Right ventricle myocardium inferior (tissue), 1 donor: ENCODE results near the gene TUBB. TPM values are rescaled to one million over a fixed set of nuclear protein-coding genes. Genes with fewer than 3 reads are reported as not detected.

Experiments
- ATAC-seq: fragments of 200-7000 bp; cut with Tn5 transposase; one replicate; pipeline ENCODE4 v1.9.1; 2020; ENCODE audit warnings: mild to moderate bottlenecking, moderate library complexity
- DNase-seq: peaks from one replicate; pipeline ENCODE4 v3.0.0; 2021; ENCODE audit errors: missing footprints
- intact Hi-C: fragments of 100-400 bp; cut with DNase I; formaldehyde crosslinking; loops from one replicate; pipeline ENCODE4 v1.11.0; 2022
- total RNA-seq: library from RNA; stranded (reverse); fragmentation: NEBNext Ultra II Directional; extraction: Animal tissue kit (Norgen Biotek cat#: 25700); gene quantifications from one replicate; pipeline ENCODE4 v1.2.1, GENCODE V29; 2021
- donor health status: DM: no; HTN: yes; CAD: no; lungs with severe emphysema.

TUBB gene
- total RNA-seq, 1 donor from 2014 or later = 254 TPM

DNA sequence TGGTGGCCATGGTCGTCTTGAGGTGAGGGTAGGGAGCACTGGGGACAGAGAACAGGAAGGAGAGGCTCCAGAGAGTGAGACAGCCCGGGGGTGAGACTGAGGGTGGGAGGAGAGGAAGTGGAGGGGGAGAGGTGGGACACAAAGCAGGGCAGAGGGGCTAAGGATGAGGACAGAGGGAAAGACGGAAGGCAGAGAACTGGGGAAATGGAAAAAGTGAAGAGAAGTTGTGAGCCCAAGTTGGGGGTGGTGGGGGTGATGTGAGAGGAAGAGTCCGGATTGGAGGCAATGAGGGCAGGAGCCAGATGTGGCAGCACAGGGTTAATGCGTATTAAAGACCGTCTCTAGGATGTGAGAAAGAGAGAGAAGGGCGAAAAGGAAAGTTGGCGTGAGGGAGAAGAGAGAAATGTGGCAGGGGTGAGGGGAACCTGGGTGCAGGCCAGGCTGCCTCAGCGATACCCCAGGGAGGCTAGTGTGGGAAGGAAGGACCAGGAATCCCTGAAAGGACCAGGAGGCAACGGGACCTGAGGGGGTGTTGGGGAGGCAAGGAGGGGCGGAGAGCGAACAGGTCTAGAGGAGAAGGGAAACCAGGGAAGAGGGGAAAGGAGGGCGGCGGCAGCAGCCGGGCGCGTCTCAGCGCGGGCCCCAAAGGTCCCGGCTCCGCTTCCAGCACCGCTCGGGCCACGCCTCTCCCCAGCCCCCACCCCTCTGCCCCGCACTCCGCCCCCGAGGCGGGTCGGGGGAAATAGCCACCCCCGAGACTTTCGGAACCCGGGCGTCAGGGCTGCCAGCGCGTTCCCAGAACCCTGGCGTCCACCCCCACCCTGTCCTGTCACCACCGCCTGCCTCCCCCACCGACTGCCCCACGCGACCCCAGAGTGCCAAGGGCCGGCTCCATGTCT lies 33.9 kb upstream of the TUBB start, which contains the start of gene PPP1R18:
PPP1R18 (minus strand) TSS at position 637 of the 899 bp plus-strand sequence; CDS start at position 10, 627 bp downstream.
- intact Hi-C loops = loop anchor here (1.0 kb wide), 1 partner anchor 34 kb away; the partner anchor contains the start of gene TUBB
- peak; percentile 64 for ATAC-seq
- DNase-seq = peak; percentile 93

DNA sequence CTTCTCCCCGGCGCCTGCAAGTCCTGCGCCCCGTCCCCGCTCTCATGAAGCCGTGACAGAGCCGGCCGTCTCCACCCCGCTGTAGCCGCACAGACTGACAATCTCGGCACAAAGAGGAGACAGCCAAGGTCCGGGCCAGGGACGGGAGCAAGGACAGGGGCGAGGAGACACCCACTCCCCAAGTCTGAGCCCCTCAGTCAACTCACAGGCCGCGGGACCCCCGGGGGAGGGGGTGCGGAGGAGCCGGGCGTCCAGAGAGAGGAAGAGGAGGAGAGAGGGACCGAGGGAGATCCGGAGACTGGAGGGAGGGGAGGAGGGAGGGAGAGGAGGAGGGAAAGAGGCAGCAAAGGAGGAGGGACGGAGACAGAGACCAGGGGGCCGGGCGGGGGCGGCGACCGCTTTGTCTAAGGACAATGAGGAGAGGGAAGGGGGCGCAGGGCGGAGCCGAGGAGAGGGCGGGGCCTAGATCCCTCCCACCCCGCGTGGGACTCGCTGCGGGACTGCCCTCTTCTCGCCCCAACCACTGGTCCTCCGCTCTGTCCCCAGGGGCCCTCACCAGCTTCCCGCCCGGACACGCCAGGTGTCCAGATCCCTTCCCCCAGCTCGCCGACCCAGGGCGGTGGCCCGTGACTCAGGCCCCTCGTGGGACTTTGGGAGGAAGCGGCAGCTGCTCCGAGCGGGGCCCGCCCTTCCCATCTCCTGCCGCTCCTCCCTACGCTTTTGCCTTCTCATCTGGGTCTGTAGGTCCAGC lies 33.1 kb upstream of the TUBB start:
- ATAC-seq (peak; percentile 82), DNase-seq (peak; percentile 99)
- intact Hi-C loops = loop anchor here (1.0 kb wide), 1 partner anchor 33 kb away; the partner anchor contains the start of gene TUBB

- DNase-seq (no peak), ATAC-seq (no peak)
- intact Hi-C loops = no loop called here
Observed at GRCh38 chr6:30687659-30688431, 32.3 kb upstream of the TUBB start.

DNA sequence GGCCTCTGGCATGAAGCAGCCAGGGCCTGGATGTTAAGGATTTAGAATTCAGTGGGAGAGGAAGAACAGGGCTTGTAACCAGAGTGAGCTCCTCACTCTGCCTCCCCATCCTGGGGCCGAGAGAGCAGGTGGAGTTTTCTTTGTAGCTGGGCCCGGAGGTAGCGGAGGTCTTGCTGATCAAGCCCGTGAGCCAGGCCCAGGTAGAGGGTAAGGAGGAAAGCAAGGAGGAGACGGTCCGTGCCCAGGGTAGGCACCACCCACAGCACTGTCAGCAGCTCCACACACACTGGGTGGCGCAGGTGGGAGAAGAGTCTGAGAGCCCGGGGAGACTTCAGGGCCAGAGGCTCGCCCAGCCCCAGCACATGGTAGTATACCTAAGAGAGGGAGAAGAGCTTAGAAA lies 31.6 kb upstream of the TUBB start:
- ATAC-seq (no peak), DNase-seq (no peak)
- intact Hi-C loops = no loop called here

DNA sequence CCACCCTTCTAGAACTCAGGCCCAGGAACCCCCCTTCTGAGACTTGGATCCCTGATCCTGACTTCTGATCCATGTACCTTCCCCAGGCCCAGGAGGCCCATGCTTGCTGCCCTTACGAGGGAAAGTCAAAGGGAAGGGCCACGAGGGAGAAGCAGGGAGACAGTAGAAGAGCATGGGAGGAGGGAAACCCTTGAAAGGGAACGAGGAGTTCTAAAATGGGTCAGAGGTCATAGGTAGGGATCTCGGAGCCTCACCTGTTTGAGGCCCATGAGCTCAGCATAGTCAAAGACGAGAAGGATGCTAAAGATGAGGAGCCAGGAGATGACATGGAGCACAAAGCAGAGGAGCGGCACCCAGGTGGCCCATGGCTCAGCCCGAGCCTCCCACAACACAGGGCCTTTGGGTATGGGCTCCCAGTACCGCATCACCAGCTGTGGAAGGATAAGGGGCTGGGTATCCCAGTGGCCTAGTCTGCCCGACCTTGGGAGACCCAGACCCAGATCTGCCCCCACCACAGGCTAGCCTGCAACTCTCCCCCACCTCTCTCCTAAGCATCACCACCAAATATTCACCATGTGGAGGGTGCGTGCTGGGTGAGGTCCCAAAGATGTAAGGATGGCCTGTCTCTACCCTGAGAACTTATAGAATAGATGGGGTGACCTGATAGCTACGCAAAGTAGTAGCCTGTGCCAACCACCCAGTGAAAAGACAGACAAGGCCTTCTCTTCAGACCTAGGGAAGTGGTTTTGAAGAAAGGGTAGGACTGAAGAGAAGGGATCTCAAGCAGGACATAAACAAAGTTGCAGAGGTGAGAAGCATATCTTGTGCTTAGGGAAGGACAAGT lies 30.9 kb upstream of the TUBB start:
- intact Hi-C loops = no loop called here
- ATAC-seq (no peak), DNase-seq (no peak)

DNA sequence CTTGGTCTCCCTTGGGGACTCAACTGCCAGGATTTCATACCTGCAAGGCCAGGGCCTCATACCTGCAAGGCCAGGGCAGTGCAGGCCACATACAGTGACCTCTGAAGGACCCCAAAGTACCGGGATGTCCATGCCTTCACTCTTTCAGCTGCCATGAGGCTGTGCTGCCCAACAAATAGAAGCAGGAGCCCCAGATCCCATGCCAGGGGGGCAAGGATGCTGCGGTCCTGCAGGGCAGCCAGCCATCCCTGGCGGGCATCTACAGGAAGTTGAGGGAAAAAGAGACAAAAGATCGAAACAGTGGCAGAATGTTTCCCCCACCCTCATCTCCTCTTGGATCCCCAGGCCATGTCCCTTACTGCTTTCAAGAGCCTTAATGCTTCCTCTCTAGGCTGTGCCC lies 30.2 kb upstream of the TUBB start:
- ATAC-seq (no peak), DNase-seq (no peak)
- intact Hi-C loops = no loop called here

GRCh38 chr6:30690403-30691207 lies 29.5 kb upstream of the TUBB start, which contains the start of gene NRM:
Gene NRM (minus strand): TSS chr6:30690984. CDS start chr6:30690974, 10 bp downstream.
- ATAC-seq (peak; percentile 74), DNase-seq (peak; percentile 93)
- intact Hi-C loops = loop anchor here (1.0 kb wide), 1 partner anchor 27 kb away; the partner anchor contains the start of gene MDC1

DNA sequence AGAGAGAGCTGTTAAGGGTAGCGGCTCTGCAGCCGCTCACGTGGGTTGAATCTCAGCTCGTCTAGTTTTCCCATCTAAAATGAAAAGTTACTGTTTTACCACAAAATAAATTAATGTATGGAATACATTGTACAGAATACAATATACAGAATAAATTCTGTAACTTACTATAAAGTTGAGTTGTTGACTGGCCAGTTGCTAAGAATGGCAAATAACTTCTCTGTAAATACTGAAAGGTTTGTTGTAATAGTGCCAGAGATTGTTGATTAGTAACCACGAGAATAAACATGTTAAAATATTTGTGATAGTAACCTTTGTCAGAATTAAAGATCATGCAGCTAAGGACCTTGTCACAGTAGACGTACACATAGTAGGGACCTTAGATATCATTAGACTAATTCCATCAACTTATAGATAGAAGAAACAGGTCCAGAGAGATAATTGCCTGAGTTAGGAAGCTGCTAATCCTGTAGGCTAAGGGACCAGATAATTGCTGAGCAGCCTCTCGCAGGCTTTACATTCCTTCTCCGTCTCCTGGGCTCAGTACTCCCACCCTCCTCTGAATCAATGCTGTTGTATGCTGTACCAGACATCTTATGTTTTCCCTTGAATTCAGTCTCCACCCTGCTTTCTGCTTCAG lies 28.8 kb upstream of the TUBB start:
- ATAC-seq = no peak
- intact Hi-C loops = loop anchor here (1.0 kb wide), 1 partner anchor 26 kb away; the partner anchor contains the start of gene MDC1
- DNase-seq = no peak

GRCh38 chr6:30696432-30696831 lies 23.7 kb upstream of the TUBB start:
- no peak for DNase-seq
- ATAC-seq = no peak
- intact Hi-C loops = no loop called here

- ATAC-seq = peak; percentile 81
- DNase-seq = no peak
- intact Hi-C loops = no loop called here
Observed at GRCh38 chr6:30700340-30700739, 19.8 kb upstream of the TUBB start.

- ATAC-seq (no peak), DNase-seq (no peak)
- intact Hi-C loops = no loop called here
Observed at GRCh38 chr6:30703011-30703410, 17.1 kb upstream of the TUBB start.

- intact Hi-C loops = no loop called here
- ATAC-seq (no peak), DNase-seq (no peak)
Observed at GRCh38 chr6:30703821-30704220, 16.3 kb upstream of the TUBB start.

GRCh38 chr6:30705620-30706019 lies 14.5 kb upstream of the TUBB start:
- intact Hi-C loops = no loop called here
- DNase-seq (no peak), ATAC-seq (peak; percentile 68)

DNA sequence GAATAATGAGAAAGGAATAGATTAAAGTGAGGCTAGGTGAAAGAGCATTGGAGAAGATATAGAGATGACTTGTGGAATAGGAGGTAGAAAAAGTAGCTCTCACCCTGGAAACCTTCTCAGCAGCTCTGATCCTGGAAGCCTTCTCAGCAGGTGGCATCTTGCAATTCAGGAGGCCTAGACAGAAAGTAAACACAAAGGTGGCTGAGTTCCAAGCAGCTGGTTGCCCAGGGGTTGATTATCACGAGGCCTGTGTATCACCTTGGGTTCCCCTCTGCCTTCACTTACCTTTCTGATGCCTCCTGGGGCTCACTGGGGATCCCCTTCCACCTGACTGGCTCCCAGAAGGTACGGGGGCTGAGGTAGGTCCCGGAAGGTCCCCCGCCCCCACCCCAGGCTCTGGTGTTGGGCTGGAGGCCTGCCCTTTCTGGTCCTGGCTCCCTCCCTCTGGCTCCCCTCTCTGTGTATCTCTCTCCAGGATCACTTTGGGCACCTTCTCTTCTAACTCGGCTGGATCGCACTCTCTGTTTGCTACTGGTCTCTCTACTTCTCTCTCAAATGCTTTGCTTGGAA lies 12.8 kb upstream of the TUBB start:
- DNase-seq = no peak
- ATAC-seq = no peak
- intact Hi-C loops = no loop called here

DNA sequence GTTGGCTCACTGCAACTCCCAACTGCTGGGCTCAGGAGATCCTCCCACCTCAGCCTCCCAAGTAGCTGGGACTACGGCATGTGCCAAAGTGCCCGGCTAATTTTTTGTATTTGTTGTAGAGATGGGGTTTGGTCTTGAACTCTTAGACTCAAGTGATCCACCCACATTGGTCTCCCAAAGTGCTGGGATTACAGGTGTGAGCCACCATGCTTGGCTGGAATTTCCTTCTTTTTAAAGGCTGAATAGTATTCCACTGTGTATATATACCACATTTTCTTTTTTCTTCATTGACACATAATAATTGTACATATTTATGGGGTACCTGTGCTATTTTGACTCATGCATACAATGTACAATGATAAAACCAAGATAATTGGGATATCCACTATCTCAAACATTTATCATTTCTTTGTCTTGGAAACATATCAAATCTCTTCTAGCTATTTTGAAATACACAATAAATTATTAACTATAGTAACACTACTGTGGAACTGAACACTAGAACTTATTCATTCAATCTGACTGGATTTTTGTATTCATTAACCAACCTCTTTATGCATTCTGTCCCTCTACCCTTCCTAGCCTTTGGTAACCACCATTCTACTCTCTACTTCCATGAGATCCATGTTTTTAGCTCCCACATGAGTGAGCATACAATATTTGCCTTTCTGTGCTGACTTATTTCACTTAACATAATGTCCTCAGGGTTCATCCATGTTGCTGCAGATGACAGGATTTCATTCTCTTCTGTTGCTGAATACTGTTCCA lies 10.9 kb upstream of the TUBB start:
- DNase-seq = no peak
- ATAC-seq = no peak
- intact Hi-C loops = no loop called here
